Measurements from ENCODE around the gene EDIL3.

Gene EDIL3

GRCh38 chr5:83927140-83927733, 457.4 kb downstream of the EDIL3 start:
- Histone ChIP-seq H3K36me3 (ENCODE audit: insufficient read depth, low read length) (no peaks in the 10 kb centered on the region), H3K4me3 (ENCODE audit: low read depth, low read length, poor library complexity, severe bottlenecking) (no peak overlapping the region), H3K27ac (ENCODE audit: low read depth, low read length, poor library complexity, severe bottlenecking) (no peak overlapping the region), H3K27me3 (ENCODE audit: insufficient read depth, low read length) (no peaks in the 10 kb centered on the region), H3K9ac (ENCODE audit: low read length) (no peak overlapping the region), H3K4me2 (ENCODE audit: low read length) (no peak overlapping the region), H3K9me2 (ENCODE audit: low read depth, low read length) (no peaks in the 10 kb centered on the region), H3F3A (ENCODE audit: insufficient read depth, low read length) (no peaks in the 10 kb centered on the region), H3K9me3 (ENCODE audit: low read length) (no peaks in the 10 kb centered on the region), H3K79me2 (ENCODE audit: insufficient read depth, low read length) (no peaks in the 10 kb centered on the region), H4K20me1 (ENCODE audit: insufficient read depth, low read length) (no peaks in the 10 kb centered on the region), H3K4me1 (ENCODE audit: insufficient read depth, low read length, severe bottlenecking) (no peaks in the 10 kb centered on the region), H2AFZ (ENCODE audit: low read length) (no peak overlapping the region)
- TF ChIP-seq EZH2 (IDR thresholded peaks at IDR 0.05; ENCODE audit: borderline replicate concordance, low read length) (no peak), CTCF (IDR thresholded peaks at IDR 0.05; ENCODE audit: low read length) (peak; percentile 82)

GRCh38 chr5:83925955-83926337, 458.7 kb downstream of the EDIL3 start:
- no peaks in the 10 kb centered on the region for H4K20me1 ChIP-seq (ENCODE audit: insufficient read depth, low read length)
- no peaks in the 10 kb centered on the region for H3K9me2 ChIP-seq (ENCODE audit: low read depth, low read length)
- no peak for TF ChIP-seq CTCF (IDR thresholded peaks at IDR 0.05; ENCODE audit: low read length)
- no peak for TF ChIP-seq EZH2 (IDR thresholded peaks at IDR 0.05; ENCODE audit: borderline replicate concordance, low read length)
- H3K4me3 ChIP-seq (ENCODE audit: low read depth, low read length, poor library complexity, severe bottlenecking) = no peak overlapping the region
- no peaks in the 10 kb centered on the region for H3K4me1 ChIP-seq (ENCODE audit: insufficient read depth, low read length, severe bottlenecking)
- no peaks in the 10 kb centered on the region for H3K27me3 ChIP-seq (ENCODE audit: insufficient read depth, low read length)
- H3K9ac ChIP-seq (ENCODE audit: low read length) = no peak overlapping the region
- no peak overlapping the region for H3K27ac ChIP-seq (ENCODE audit: low read depth, low read length, poor library complexity, severe bottlenecking)
- H3K36me3 ChIP-seq (ENCODE audit: insufficient read depth, low read length) = no peaks in the 10 kb centered on the region
- no peaks in the 10 kb centered on the region for H3K79me2 ChIP-seq (ENCODE audit: insufficient read depth, low read length)
- H2AFZ ChIP-seq (ENCODE audit: low read length) = no peak overlapping the region
- no peaks in the 10 kb centered on the region for H3F3A ChIP-seq (ENCODE audit: insufficient read depth, low read length)
- no peak overlapping the region for H3K4me2 ChIP-seq (ENCODE audit: low read length)
- no peaks in the 10 kb centered on the region for H3K9me3 ChIP-seq (ENCODE audit: low read length)

- TF ChIP-seq EZH2 (IDR thresholded peaks at IDR 0.05; ENCODE audit: borderline replicate concordance, low read length) = no peak
- no peak overlapping the region for H3K9ac ChIP-seq (ENCODE audit: low read length)
- H3K79me2 ChIP-seq (ENCODE audit: insufficient read depth, low read length) = no peaks in the 10 kb centered on the region
- no peak overlapping the region for H3K4me2 ChIP-seq (ENCODE audit: low read length)
- H3K4me1 ChIP-seq (ENCODE audit: insufficient read depth, low read length, severe bottlenecking) = no peaks in the 10 kb centered on the region
- H3K9me2 ChIP-seq (ENCODE audit: low read depth, low read length) = no peaks in the 10 kb centered on the region
- H3F3A ChIP-seq (ENCODE audit: insufficient read depth, low read length) = no peaks in the 10 kb centered on the region
- H3K9me3 ChIP-seq (ENCODE audit: low read length) = no peaks in the 10 kb centered on the region
- H3K36me3 ChIP-seq (ENCODE audit: insufficient read depth, low read length) = no peaks in the 10 kb centered on the region
- H3K27ac ChIP-seq (ENCODE audit: low read depth, low read length, poor library complexity, severe bottlenecking) = no peak overlapping the region
- H4K20me1 ChIP-seq (ENCODE audit: insufficient read depth, low read length) = no peaks in the 10 kb centered on the region
- no peak overlapping the region for H3K4me3 ChIP-seq (ENCODE audit: low read depth, low read length, poor library complexity, severe bottlenecking)
- no peaks in the 10 kb centered on the region for H3K27me3 ChIP-seq (ENCODE audit: insufficient read depth, low read length)
- H2AFZ ChIP-seq (ENCODE audit: low read length) = no peak overlapping the region
Observed at GRCh38 chr5:83925321-83925954, 459.2 kb downstream of the EDIL3 start.

- no peak overlapping the region for H3K4me2 ChIP-seq (ENCODE audit: low read length)
- no peak for TF ChIP-seq EZH2 (IDR thresholded peaks at IDR 0.05; ENCODE audit: borderline replicate concordance, low read length)
- no peak for TF ChIP-seq CTCF (IDR thresholded peaks at IDR 0.05; ENCODE audit: low read length)
- no peak overlapping the region for H3K9ac ChIP-seq (ENCODE audit: low read length)
- no peaks in the 10 kb centered on the region for H3K9me3 ChIP-seq (ENCODE audit: low read length)
- no peaks in the 10 kb centered on the region for H3K36me3 ChIP-seq (ENCODE audit: insufficient read depth, low read length)
- no peak overlapping the region for H3K27ac ChIP-seq (ENCODE audit: low read depth, low read length, poor library complexity, severe bottlenecking)
- no peaks in the 10 kb centered on the region for H4K20me1 ChIP-seq (ENCODE audit: insufficient read depth, low read length)
- no peaks in the 10 kb centered on the region for H3K27me3 ChIP-seq (ENCODE audit: insufficient read depth, low read length)
- no peak overlapping the region for H2AFZ ChIP-seq (ENCODE audit: low read length)
- no peaks in the 10 kb centered on the region for H3K79me2 ChIP-seq (ENCODE audit: insufficient read depth, low read length)
- H3F3A ChIP-seq (ENCODE audit: insufficient read depth, low read length) = no peaks in the 10 kb centered on the region
- no peaks in the 10 kb centered on the region for H3K4me1 ChIP-seq (ENCODE audit: insufficient read depth, low read length, severe bottlenecking)
- no peak overlapping the region for H3K4me3 ChIP-seq (ENCODE audit: low read depth, low read length, poor library complexity, severe bottlenecking)
- no peaks in the 10 kb centered on the region for H3K9me2 ChIP-seq (ENCODE audit: low read depth, low read length)
Observed at GRCh38 chr5:83924891-83925290, 459.8 kb downstream of the EDIL3 start.

Data from OCI-LY1 (cell line).